ENCODE measurements around the gene WNT3A.
"Not testable (repeated sequence)": the region's sequence is repeated elsewhere in the genome, so short reads cannot be mapped to it uniquely, and the experiment has no call there.

WNT3A gene

GRCh38 chr1:228011721-228012311 is 5.0 kb downstream of the WNT3A start:
- no peak for DNase-seq (ENCODE audit: low read depth in 2 of 2)

- no peak for DNase-seq (ENCODE audit: low read depth in 2 of 2)
Measured at GRCh38 chr1:228012555-228012954, 5.8 kb downstream of the WNT3A start.

- no peak for DNase-seq (ENCODE audit: low read depth in 2 of 2)
Measured at GRCh38 chr1:228013131-228013934, 6.5 kb downstream of the WNT3A start.

- DNase-seq (ENCODE audit: low read depth in 2 of 2), result no peak
Measured at GRCh38 chr1:228013935-228014930, 7.4 kb downstream of the WNT3A start.

- no peak for DNase-seq (ENCODE audit: low read depth in 2 of 2)
Measured at GRCh38 chr1:228015276-228016180, 8.7 kb downstream of the WNT3A start.

- no peak for DNase-seq (ENCODE audit: low read depth in 2 of 2)
Measured at GRCh38 chr1:228016181-228016510, 9.3 kb downstream of the WNT3A start.

- no peak for DNase-seq (ENCODE audit: low read depth in 2 of 2)
Measured at GRCh38 chr1:228016653-228017355, 10.0 kb downstream of the WNT3A start.

GRCh38 chr1:228017356-228018124 is 10.7 kb downstream of the WNT3A start:
- no peak for DNase-seq (ENCODE audit: low read depth in 2 of 2)

GRCh38 chr1:228018125-228018398 is 11.3 kb downstream of the WNT3A start:
- DNase-seq (ENCODE audit: low read depth in 2 of 2), result no peak

- no peak for DNase-seq (ENCODE audit: low read depth in 2 of 2)
Measured at GRCh38 chr1:228018961-228019721, 12.3 kb downstream of the WNT3A start.

- DNase-seq (ENCODE audit: low read depth in 2 of 2), result not testable (repeated sequence)
Measured at GRCh38 chr1:228019722-228020083, 12.9 kb downstream of the WNT3A start.

GRCh38 chr1:228020686-228021354 is 14.0 kb downstream of the WNT3A start:
- no peak for DNase-seq (ENCODE audit: low read depth in 2 of 2)

GRCh38 chr1:228021355-228022030 is 14.7 kb downstream of the WNT3A start:
- DNase-seq (ENCODE audit: low read depth in 2 of 2), result no peak

- DNase-seq (ENCODE audit: low read depth in 2 of 2), result no peak
Measured at GRCh38 chr1:228022571-228023293, 15.9 kb downstream of the WNT3A start.

- DNase-seq (ENCODE audit: low read depth in 2 of 2), result no peak
Measured at GRCh38 chr1:228023294-228023639, 16.5 kb downstream of the WNT3A start.

GRCh38 chr1:228029281-228029680 is 22.5 kb downstream of the WNT3A start:
- no peak for DNase-seq (ENCODE audit: low read depth in 2 of 2)

GRCh38 chr1:228030451-228031201 is 23.8 kb downstream of the WNT3A start:
- no peak for DNase-seq (ENCODE audit: low read depth in 2 of 2)
